SK-N-MC (cell line): ENCODE data around the gene PRSS56.

ENCODE experiments used
- DNase-seq: peaks from one replicate; pipeline ENCODE4 v3.0.0-alpha.2; 2011; ENCODE audit warnings: low read depth, low spot score
- H3K27ac ChIP-seq: fragments of 200-600 bp; sonication (generic); 2 replicates; pipeline ENCODE4 v1.5.1; 2016; ENCODE audit warnings: mixed run types
- H3K36me3 ChIP-seq: fragments of 200-600 bp; sonication (generic); 2 replicates; pipeline ENCODE4 v1.6.1; 2017; ENCODE audit warnings: antibody characterized with exemption, low read length, mixed read lengths; ENCODE audit not compliant: insufficient read depth
- H3K4me3 ChIP-seq: fragments of 200-600 bp; sonication (generic); 2 replicates; pipeline ENCODE4 v1.5.1; 2016
- H3K9ac ChIP-seq: fragments of 200-600 bp; sonication (generic); 2 replicates; pipeline ENCODE4 v1.8.0; 2017; ENCODE audit warnings: mixed run types, mixed read lengths; ENCODE audit not compliant: insufficient read length
- H3K9me3 ChIP-seq: fragments of 200-600 bp; sonication (generic); 2 replicates; pipeline ENCODE4 v1.6.1; 2017; ENCODE audit warnings: low read depth, mild to moderate bottlenecking, antibody characterized with exemption, low read length, moderate library complexity, mixed read lengths
- EZH2 ChIP-seq: fragments of 200-600 bp; sonication (generic); IDR thresholded peaks from one replicate; pipeline ENCODE4 v1.6.1; 2017; ENCODE audit warnings: antibody characterized with exemption
- FOXP2 ChIP-seq: optimal IDR thresholded peaks from 2 replicates; pipeline ENCODE3; 2011; ENCODE audit warnings: mild to moderate bottlenecking, moderate library complexity; ENCODE audit not compliant: insufficient read depth; ENCODE audit errors: extremely low read length, control extremely low read depth
- POLR2AphosphoS5 ChIP-seq: IDR thresholded peaks from 2 replicates; pipeline ENCODE4 v1.6.1; 2012; ENCODE audit warnings: mild to moderate bottlenecking, low read depth, low read length, borderline replicate concordance

PRSS56 gene

GRCh38 chr2:232490221-232491138 lies 29.7 kb upstream of the PRSS56 start:
- Histone ChIP-seq H3K27ac (no peak overlapping the region), H3K36me3 (no peaks in the 10 kb centered on the region), H3K9me3 (no peaks in the 10 kb centered on the region), H3K9ac (no peak overlapping the region), H3K4me3 (no peak overlapping the region)
- no peak for TF ChIP-seq EZH2
- no peak for TF ChIP-seq POLR2AphosphoS5
- no peak for TF ChIP-seq FOXP2
- DNase-seq = no peak

- H3K9ac ChIP-seq = no peak overlapping the region
- DNase-seq = no peak
Measured at GRCh38 chr2:232491139-232491780, 28.9 kb upstream of the PRSS56 start.

GRCh38 chr2:232492236-232492848 lies 27.8 kb upstream of the PRSS56 start:
- Histone ChIP-seq H3K9me3 (no peaks in the 10 kb centered on the region), H3K27ac (no peak overlapping the region), H3K36me3 (no peaks in the 10 kb centered on the region), H3K4me3 (no peak overlapping the region), H3K9ac (no peak overlapping the region)
- TF ChIP-seq FOXP2 (no peak), EZH2 (no peak), POLR2AphosphoS5 (no peak)
- DNase-seq = no peak

More at GRCh38 chr2:232491139-232491780, 28.9 kb upstream of the PRSS56 start:
- TF ChIP-seq EZH2 (no peak), FOXP2 (no peak), POLR2AphosphoS5 (no peak)
- Histone ChIP-seq H3K27ac (no peak overlapping the region), H3K36me3 (no peaks in the 10 kb centered on the region), H3K4me3 (no peak overlapping the region), H3K9me3 (no peaks in the 10 kb centered on the region)

GRCh38 chr2:232492963-232493700 lies 27.1 kb upstream of the PRSS56 start:
- H3K27ac ChIP-seq = no peak overlapping the region
- H3K9me3 ChIP-seq = no peaks in the 10 kb centered on the region
- no peak overlapping the region for H3K9ac ChIP-seq
- H3K4me3 ChIP-seq = no peak overlapping the region
- DNase-seq = no peak
- no peak for TF ChIP-seq EZH2
- TF ChIP-seq FOXP2 = no peak
- H3K36me3 ChIP-seq = no peaks in the 10 kb centered on the region

GRCh38 chr2:232493701-232494474 lies 26.3 kb upstream of the PRSS56 start:
- no peak for TF ChIP-seq EZH2
- TF ChIP-seq FOXP2 = no peak
- TF ChIP-seq POLR2AphosphoS5 = no peak
- DNase-seq = no peak
- Histone ChIP-seq H3K9me3 (no peaks in the 10 kb centered on the region), H3K27ac (no peak overlapping the region), H3K4me3 (no peak overlapping the region), H3K36me3 (no peaks in the 10 kb centered on the region), H3K9ac (no peak overlapping the region)

GRCh38 chr2:232494542-232494941 lies 25.6 kb upstream of the PRSS56 start:
- Histone ChIP-seq H3K9me3 (no peaks in the 10 kb centered on the region), H3K4me3 (no peak overlapping the region), H3K27ac (no peak overlapping the region), H3K9ac (no peak overlapping the region), H3K36me3 (no peaks in the 10 kb centered on the region)
- TF ChIP-seq POLR2AphosphoS5 = no peak
- TF ChIP-seq EZH2 = no peak
- no peak for TF ChIP-seq FOXP2
- no peak for DNase-seq

- H3K9ac ChIP-seq = no peak overlapping the region
- no peak overlapping the region for H3K27ac ChIP-seq
- H3K9me3 ChIP-seq = no peaks in the 10 kb centered on the region
- no peak overlapping the region for H3K4me3 ChIP-seq
- no peak for TF ChIP-seq POLR2AphosphoS5
- TF ChIP-seq EZH2 = no peak
- TF ChIP-seq FOXP2 = no peak
- no peak for DNase-seq
- H3K36me3 ChIP-seq = no peaks in the 10 kb centered on the region
Measured at GRCh38 chr2:232495292-232495691, 24.9 kb upstream of the PRSS56 start.
